ENCODE data around the gene IL17RA.

Gene IL17RA

GRCh38 chr22:17096071-17096470 is 11.3 kb downstream of the IL17RA start:
- no peak for DNase-seq (ENCODE audit: extremely low read depth, low read depth)
- no peak for TF ChIP-seq CTCF (IDR thresholded peaks at IDR 0.05; ENCODE audit: low read depth, low read length)

GRCh38 chr22:17097062-17097461 is 12.3 kb downstream of the IL17RA start:
- no peak for TF ChIP-seq CTCF (IDR thresholded peaks at IDR 0.05; ENCODE audit: low read depth, low read length)
- no peak for DNase-seq (ENCODE audit: extremely low read depth, low read depth)

GRCh38 chr22:17097701-17098100 is 12.9 kb downstream of the IL17RA start:
- TF ChIP-seq CTCF (IDR thresholded peaks at IDR 0.05; ENCODE audit: low read depth, low read length), result no peak
- DNase-seq (ENCODE audit: extremely low read depth, low read depth), result no peak

- no peak for DNase-seq (ENCODE audit: extremely low read depth, low read depth)
- TF ChIP-seq CTCF (IDR thresholded peaks at IDR 0.05; ENCODE audit: low read depth, low read length), result no peak
Measured at GRCh38 chr22:17098379-17098819, 13.6 kb downstream of the IL17RA start.

GRCh38 chr22:17100621-17101020 is 15.8 kb downstream of the IL17RA start:
- no peak for TF ChIP-seq CTCF (IDR thresholded peaks at IDR 0.05; ENCODE audit: low read depth, low read length)
- no peak for DNase-seq (ENCODE audit: extremely low read depth, low read depth)

GRCh38 chr22:17101475-17102296 is 16.9 kb downstream of the IL17RA start:
- no peak for DNase-seq (ENCODE audit: extremely low read depth, low read depth)

More at GRCh38 chr22:17101475-17102296, 16.9 kb downstream of the IL17RA start:
- no peak for TF ChIP-seq CTCF (IDR thresholded peaks at IDR 0.05; ENCODE audit: low read depth, low read length)

All from AG09319 (cell line).